ENCODE data around the gene RBFOX2. TPM values are rescaled to one million over a fixed set of nuclear protein-coding genes. Genes with fewer than 3 reads are reported as not detected.
"Not testable (repeated sequence)": the region's sequence is repeated elsewhere in the genome, so short reads cannot be mapped to it uniquely, and the experiment has no call there.

The RBFOX2 gene
- total RNA-seq, 1 donor from 2014 or later, result 84.4 TPM

GRCh38 chr22:36049678-36049997 lies 21.0 kb upstream of the RBFOX2 start:
- ATAC-seq (no peak), DNase-seq (ENCODE audit: missing footprints) (no peak)
- intact Hi-C loops (cut with DNase I), result no loop called here

GRCh38 chr22:36048911-36049677 lies 20.5 kb upstream of the RBFOX2 start:
- intact Hi-C loops (cut with DNase I), result no loop called here
- DNase-seq (ENCODE audit: missing footprints) (no peak), ATAC-seq (no peak)

- intact Hi-C loops (cut with DNase I); ATAC-seq: not testable (repeated sequence)
These were observed 15.9 kb upstream of the RBFOX2 start for GRCh38 chr22:36044517-36044916.

GRCh38 chr22:36042240-36042639 lies 13.6 kb upstream of the RBFOX2 start:
- DNase-seq (ENCODE audit: missing footprints), result no peak
- intact Hi-C loops (cut with DNase I), result no loop called here
- ATAC-seq, result no peak

More at GRCh38 chr22:36044517-36044916, 15.9 kb upstream of the RBFOX2 start:
- DNase-seq (ENCODE audit: missing footprints), result not testable (repeated sequence)

GRCh38 chr22:36039125-36039524 lies 10.5 kb upstream of the RBFOX2 start:
- ATAC-seq (no peak), DNase-seq (ENCODE audit: missing footprints) (no peak)
- intact Hi-C loops (cut with DNase I), result no loop called here

GRCh38 chr22:36037102-36037758 lies 8.6 kb upstream of the RBFOX2 start:
- intact Hi-C loops (cut with DNase I), result no loop called here
- no peak for ATAC-seq
- DNase-seq (ENCODE audit: missing footprints), result no peak

- ATAC-seq (no peak), DNase-seq (ENCODE audit: missing footprints) (no peak)
- intact Hi-C loops (cut with DNase I), result no loop called here
These were observed 7.6 kb upstream of the RBFOX2 start for GRCh38 chr22:36036167-36036624.

- DNase-seq (ENCODE audit: missing footprints) (no peak), ATAC-seq (no peak)
- intact Hi-C loops (cut with DNase I), result no loop called here
These were observed 4.0 kb upstream of the RBFOX2 start for GRCh38 chr22:36032611-36033010.

GRCh38 chr22:36029406-36029755 lies 757 bp upstream of the RBFOX2 start:
- intact Hi-C loops (cut with DNase I), result loop anchor here (2.0 to 10.0 kb wide), 3 partner anchors 35 to 405 kb away; no protein-coding TSS in a partner anchor
- DNase-seq (ENCODE audit: missing footprints), result no peak
- no peak for ATAC-seq

- intact Hi-C loops (cut with DNase I), result loop anchor here (2.0 to 10.0 kb wide), 4 partner anchors 37 to 403 kb away; no protein-coding TSS in a partner anchor
- ATAC-seq (peak; percentile 19), DNase-seq (ENCODE audit: missing footprints) (peak; percentile 68)
These were observed 534 bp downstream of the RBFOX2 start for GRCh38 chr22:36027935-36028645.

- no peak for ATAC-seq
- intact Hi-C loops (cut with DNase I), result loop anchor here (2.0 to 10.0 kb wide), 3 partner anchors 55 to 403 kb away; no protein-coding TSS in a partner anchor
- peak; percentile 53 for DNase-seq (ENCODE audit: missing footprints)
These were observed 1.1 kb downstream of the RBFOX2 start for GRCh38 chr22:36027579-36027934.

GRCh38 chr22:36026741-36027140 lies 1.9 kb downstream of the RBFOX2 start:
- no peak for ATAC-seq
- DNase-seq (ENCODE audit: missing footprints), result no peak
- intact Hi-C loops (cut with DNase I), result loop anchor here (2.0 to 10.0 kb wide), 3 partner anchors 54 to 402 kb away; no protein-coding TSS in a partner anchor

- ATAC-seq, result no peak
- no peak for DNase-seq (ENCODE audit: missing footprints)
- intact Hi-C loops (cut with DNase I), result loop anchor here (10.0 kb wide), 1 partner anchor 398 kb away; no protein-coding TSS in a partner anchor
These were observed 5.9 kb downstream of the RBFOX2 start for GRCh38 chr22:36022697-36023096.

GRCh38 chr22:36022162-36022561 lies 6.5 kb downstream of the RBFOX2 start:
- no peak for ATAC-seq
- DNase-seq (ENCODE audit: missing footprints), result no peak
- intact Hi-C loops (cut with DNase I), result loop anchor here (10.0 kb wide), 1 partner anchor 397 kb away; no protein-coding TSS in a partner anchor

- ATAC-seq (no peak), DNase-seq (ENCODE audit: missing footprints) (no peak)
- intact Hi-C loops (cut with DNase I), result loop anchor here (10.0 kb wide), 1 partner anchor 397 kb away; no protein-coding TSS in a partner anchor
These were observed 6.9 kb downstream of the RBFOX2 start for GRCh38 chr22:36021606-36022153.

- not testable (repeated sequence) for ATAC-seq; DNase-seq (ENCODE audit: missing footprints)
- intact Hi-C loops (cut with DNase I), result loop anchor here (10.0 kb wide), 1 partner anchor 396 kb away; no protein-coding TSS in a partner anchor
These were observed 7.8 kb downstream of the RBFOX2 start for GRCh38 chr22:36020865-36021264.

GRCh38 chr22:36017651-36018091 lies 11.0 kb downstream of the RBFOX2 start:
- intact Hi-C loops (cut with DNase I), result no loop called here
- no peak for DNase-seq (ENCODE audit: missing footprints)
- ATAC-seq, result no peak

GRCh38 chr22:36016684-36017083 lies 11.9 kb downstream of the RBFOX2 start:
- intact Hi-C loops (cut with DNase I), result no loop called here
- no peak for DNase-seq (ENCODE audit: missing footprints)
- ATAC-seq, result no peak
